Measurements from ENCODE around the gene AREG. TPM values are rescaled to one million over a fixed set of nuclear protein-coding genes. Genes with fewer than 3 reads are reported as not detected.

AREG gene
- polyA plus RNA-seq, 1 donor (not counting 4 experiments of a cell fraction or from before 2014, with no cell fraction given): 1,566 TPM

- no peak for TF ChIP-seq CTCF (optimal IDR thresholded peaks at IDR 0.05 in 1 of 3, IDR thresholded peaks at IDR 0.05 in 1 of 3, conservative IDR thresholded peaks at IDR 0.05 in 1 of 3; ENCODE audit: extremely low read depth in 1 of 3, insufficient read depth in 2 of 3, low read length in 3 of 3)
- no peak for TF ChIP-seq EZH2 (IDR thresholded peaks at IDR 0.05; ENCODE audit: low read length)
- Histone ChIP-seq H2AFZ (ENCODE audit: control insufficient read depth, low read length) (no peak overlapping the region), H3K4me3 (ENCODE audit: control insufficient read depth in 2 of 3, extremely low read depth in 1 of 3, insufficient read depth in 2 of 3, low read depth in 1 of 3, low read length in 3 of 3) (no peak overlapping the region), H3K9me3 (ENCODE audit: control insufficient read depth, low read depth, low read length) (no peaks in the 10 kb centered on the region), H3K4me2 (ENCODE audit: control insufficient read depth, extremely low read depth, insufficient read depth, low read depth, low read length) (no peak overlapping the region), H3K9ac (ENCODE audit: control insufficient read depth, extremely low read depth, insufficient read depth, low read length) (no peak overlapping the region), H4K20me1 (ENCODE audit: control insufficient read depth, extremely low read depth, insufficient read depth, low read length) (peaks cover 4% of the 10 kb centered on the region), H3K79me2 (ENCODE audit: control insufficient read depth, insufficient read depth, low read length) (no peaks in the 10 kb centered on the region), H3K27me3 (ENCODE audit: control insufficient read depth, extremely low read depth, insufficient read depth, low read length) (no peaks in the 10 kb centered on the region), H3K4me1 (ENCODE audit: control insufficient read depth, extremely low read depth, insufficient read depth, low read length) (no peaks in the 10 kb centered on the region), H3K9me1 (ENCODE audit: control insufficient read depth, extremely low read depth, insufficient read depth, low read length) (no peaks in the 10 kb centered on the region), H3K27ac (ENCODE audit: control insufficient read depth, insufficient read depth, low read length) (peak overlapping the region; percentile 64), H3K36me3 (ENCODE audit: control insufficient read depth in 2 of 2, extremely low read depth in 1 of 2, insufficient read depth in 2 of 2, low read length in 2 of 2) (peaks cover 5 to 7% of the 10 kb centered on the region in 2 experiments)
- dilution Hi-C loops (cut with MboI; ENCODE audit: extremely low pct_ligation_motif_present, low sequenced_read_pairs): no loop called here
- FAIRE-seq (no peak), DNase-seq (ENCODE audit: low read depth, low spot score) (no peak)
Observed at GRCh38 chr4:74456849-74457395, 12.0 kb downstream of the AREG start.

GRCh38 chr4:74460833-74461232 lies 15.9 kb downstream of the AREG start:
- Histone ChIP-seq H3K79me2 (ENCODE audit: control insufficient read depth, insufficient read depth, low read length) (no peaks in the 10 kb centered on the region), H2AFZ (ENCODE audit: control insufficient read depth, low read length) (no peak overlapping the region), H3K36me3 (ENCODE audit: control insufficient read depth in 2 of 2, extremely low read depth in 1 of 2, insufficient read depth in 2 of 2, low read length in 2 of 2) (no peaks in the 10 kb centered on the region), H3K4me2 (ENCODE audit: control insufficient read depth, extremely low read depth, insufficient read depth, low read depth, low read length) (no peak overlapping the region), H3K4me1 (ENCODE audit: control insufficient read depth, extremely low read depth, insufficient read depth, low read length) (no peaks in the 10 kb centered on the region), H3K9ac (ENCODE audit: control insufficient read depth, extremely low read depth, insufficient read depth, low read length) (no peak overlapping the region), H3K9me1 (ENCODE audit: control insufficient read depth, extremely low read depth, insufficient read depth, low read length) (no peaks in the 10 kb centered on the region), H3K4me3 (ENCODE audit: control insufficient read depth in 2 of 3, extremely low read depth in 1 of 3, insufficient read depth in 2 of 3, low read depth in 1 of 3, low read length in 3 of 3) (no peak overlapping the region), H3K27ac (ENCODE audit: control insufficient read depth, insufficient read depth, low read length) (no peak overlapping the region), H3K9me3 (ENCODE audit: control insufficient read depth, low read depth, low read length) (no peaks in the 10 kb centered on the region), H4K20me1 (ENCODE audit: control insufficient read depth, extremely low read depth, insufficient read depth, low read length) (no peaks in the 10 kb centered on the region), H3K27me3 (ENCODE audit: control insufficient read depth, extremely low read depth, insufficient read depth, low read length) (no peaks in the 10 kb centered on the region)
- dilution Hi-C loops (cut with MboI; ENCODE audit: extremely low pct_ligation_motif_present, low sequenced_read_pairs): no loop called here
- FAIRE-seq: no peak
- TF ChIP-seq EZH2 (IDR thresholded peaks at IDR 0.05; ENCODE audit: low read length): no peak
- no peak for TF ChIP-seq CTCF (optimal IDR thresholded peaks at IDR 0.05 in 1 of 3, IDR thresholded peaks at IDR 0.05 in 1 of 3, conservative IDR thresholded peaks at IDR 0.05 in 1 of 3; ENCODE audit: extremely low read depth in 1 of 3, insufficient read depth in 2 of 3, low read length in 3 of 3)
- no peak for DNase-seq (ENCODE audit: low read depth, low spot score)
